Naive B cell (primary cell): Measurements from ENCODE around the gene PRPH. TPM values are rescaled to one million over a fixed set of nuclear protein-coding genes. Genes with fewer than 3 reads are reported as not detected.

Source experiments
- ATAC-seq, 2 donors: fragments of 150-1000 bp; cut with Tn5 transposase; 2 replicates each; pipeline ENCODE4 v1.10.0; 2021; ENCODE audit warnings: low read depth in 2 of 2, mild to moderate bottlenecking in 2 of 2, moderate library complexity in 2 of 2
- DNase-seq: peaks from one replicate; pipeline ENCODE4 v3.0.0; 2022
- H3K27ac Mint-ChIP-seq, 6 donors: one replicate each; pipeline ENCODE4 v1.8.0; 2020 to 2022; ENCODE audit warnings: mild to moderate bottlenecking in 6 of 6, mixed read lengths in 6 of 6, moderate library complexity in 5 of 6, inconsistent platforms in 2 of 6
- H3K27me3 Mint-ChIP-seq, 3 donors: one replicate each; pipeline ENCODE4 v1.8.0; 2021 to 2022; ENCODE audit warnings: mixed read lengths in 3 of 3, mild to moderate bottlenecking in 1 of 3
- H3K36me3 Mint-ChIP-seq, 2 donors: one replicate each; pipeline ENCODE4 v1.8.0; 2020 to 2022; ENCODE audit warnings: mixed read lengths in 2 of 2, inconsistent platforms in 1 of 2, mild to moderate bottlenecking in 1 of 2
- H3K4me1 Mint-ChIP-seq, 3 donors: one replicate each; pipeline ENCODE4 v1.8.0; 2020 to 2022; ENCODE audit warnings: mixed read lengths in 3 of 3, inconsistent platforms in 1 of 3, mild to moderate bottlenecking in 1 of 3, moderate library complexity in 1 of 3
- H3K4me3 Mint-ChIP-seq, 8 donors: one replicate each; pipeline ENCODE4 v1.8.0; 2020 to 2022; ENCODE audit warnings: mild to moderate bottlenecking in 8 of 8, mixed read lengths in 8 of 8, moderate library complexity in 8 of 8, inconsistent platforms in 2 of 8
- H3K9me3 Mint-ChIP-seq, 7 donors: one replicate each; pipeline ENCODE4 v1.8.0; 2020 to 2022; ENCODE audit warnings: mixed read lengths in 7 of 7, mild to moderate bottlenecking in 5 of 7, inconsistent platforms in 2 of 7, moderate library complexity in 1 of 7
- polyA plus RNA-seq, 6 donors: library from polyadenylated mRNA; unstranded; fragments of 300-500 nt; fragmentation: Illumina TruSeq; gene quantifications; one replicate each; pipeline ENCODE4 v1.2.3, GENCODE V29; 2021; ENCODE audit warnings: low read depth in 6 of 6

PRPH gene
- polyA plus RNA-seq, 6 donors from 2014 or later = not detected

DNA sequence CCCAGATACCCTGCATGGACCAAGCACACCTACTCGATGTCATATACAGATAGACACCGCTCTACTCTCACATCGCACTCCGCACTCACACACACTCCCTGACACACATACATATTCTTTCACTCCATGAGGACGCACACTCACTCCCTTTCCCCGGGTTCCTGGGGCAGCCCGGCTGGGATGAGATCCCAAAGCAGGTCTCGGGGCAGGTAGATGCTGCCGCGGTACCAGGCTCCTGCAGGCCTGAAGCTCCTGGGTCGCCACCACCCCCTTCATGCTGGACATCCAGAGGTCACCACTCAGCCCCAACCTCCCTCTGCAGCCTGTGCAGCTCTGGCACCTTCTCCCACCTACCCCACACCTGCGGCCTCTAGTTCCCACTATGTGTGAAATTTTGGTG, 39.7 kb downstream of the PRPH start:
- H3K27ac Mint-ChIP-seq = peak overlapping the region in 1 of 6 donors; percentile 19
- H3K4me1 Mint-ChIP-seq = peaks cover 27 to 34% (median 27%) of the 10 kb centered on the region in 3 donors
- peaks cover 0 to 3% (median 0%) of the 10 kb centered on the region in 7 donors for H3K9me3 Mint-ChIP-seq
- ATAC-seq (no peak), DNase-seq (no peak)
- H3K36me3 Mint-ChIP-seq = peaks cover 0 to 14% of the 10 kb centered on the region in 2 donors
- peaks cover 58 to 78% (median 75%) of the 10 kb centered on the region in 3 donors for H3K27me3 Mint-ChIP-seq
- H3K4me3 Mint-ChIP-seq = peak overlapping the region in 3 of 8 donors; percentile 52 to 74 (median 69)

GRCh38 chr12:49335118-49335954, 40.4 kb downstream of the PRPH start:
- Mint-ChIP-seq H3K27ac (peak overlapping the region in 2 of 6 donors; percentile 7 to 59), H3K9me3 (peaks cover 0 to 3% (median 0%) of the 10 kb centered on the region in 7 donors), H3K4me1 (peaks cover 27 to 34% (median 27%) of the 10 kb centered on the region in 3 donors), H3K27me3 (peaks cover 63 to 84% (median 75%) of the 10 kb centered on the region in 3 donors), H3K4me3 (peak overlapping the region in 6 of 8 donors; percentile 35 to 76 (median 48)), H3K36me3 (peaks cover 0 to 14% of the 10 kb centered on the region in 2 donors)
- DNase-seq = no peak
- ATAC-seq = no peak

DNA sequence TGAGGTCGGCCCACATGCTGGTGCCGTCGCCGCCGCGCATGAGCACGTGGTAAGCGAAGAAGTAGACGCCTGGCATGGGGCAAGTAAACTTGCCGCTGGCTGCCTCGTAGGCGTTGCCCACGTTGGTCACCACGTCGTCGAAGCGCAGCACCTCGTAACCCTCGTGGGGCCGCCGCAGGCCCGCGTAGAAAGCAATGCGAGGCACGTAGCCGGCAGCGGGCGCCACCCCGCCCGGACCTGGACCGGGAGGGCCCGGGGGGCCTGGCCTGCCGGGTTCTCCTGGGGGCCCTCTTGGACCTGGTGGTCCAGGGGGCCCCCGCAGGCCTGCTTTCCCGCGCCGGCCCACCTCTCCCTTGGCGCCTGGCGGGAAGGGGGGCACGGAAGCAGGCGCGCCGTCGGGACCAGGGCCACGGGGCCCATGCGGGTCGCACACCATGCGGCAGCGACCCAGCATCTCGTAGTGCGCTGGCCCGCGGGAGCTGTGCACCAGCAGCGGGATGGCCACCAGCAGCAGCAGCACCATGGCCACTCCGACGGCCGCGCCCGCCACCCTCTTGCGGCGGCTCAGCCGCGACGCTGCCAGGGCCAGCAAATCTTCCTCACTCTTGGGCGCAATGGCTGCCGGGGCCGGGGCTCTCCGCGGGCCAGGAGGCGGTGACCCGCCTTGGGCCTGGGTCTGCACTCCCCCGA, 41.2 kb downstream of the PRPH start:
- H3K36me3 Mint-ChIP-seq = peaks cover 0 to 14% of the 10 kb centered on the region in 2 donors
- peak overlapping the region in 2 of 8 donors; percentile 47 to 78 for H3K4me3 Mint-ChIP-seq
- peaks cover 27 to 34% (median 30%) of the 10 kb centered on the region in 3 donors for H3K4me1 Mint-ChIP-seq
- peak overlapping the region in 1 of 6 donors; percentile 60 for H3K27ac Mint-ChIP-seq
- H3K27me3 Mint-ChIP-seq = peaks cover 67 to 88% (median 71%) of the 10 kb centered on the region in 3 donors
- DNase-seq (no peak), ATAC-seq (no peak)
- H3K9me3 Mint-ChIP-seq = peaks cover 0 to 3% (median 0%) of the 10 kb centered on the region in 7 donors

- peaks cover 60 to 81% (median 63%) of the 10 kb centered on the region in 3 donors for H3K27me3 Mint-ChIP-seq
- peak; percentile 83 to 85 for ATAC-seq
- peaks cover 0 to 14% of the 10 kb centered on the region in 2 donors for H3K36me3 Mint-ChIP-seq
- peaks cover 0 to 3% (median 0%) of the 10 kb centered on the region in 7 donors for H3K9me3 Mint-ChIP-seq
- DNase-seq = peak; percentile 87
- H3K4me1 Mint-ChIP-seq = peaks cover 29 to 34% (median 30%) of the 10 kb centered on the region in 3 donors
- peak within 1 kb of the TSS in 3 of 6 donors; percentile 46 to 62 (median 60) for H3K27ac Mint-ChIP-seq
- H3K4me3 Mint-ChIP-seq = peak within 1 kb of the TSS; percentile 43 to 88 (median 78)
Observed at GRCh38 chr12:49336645-49337584, 42.0 kb downstream of the PRPH start, which contains the start of gene C1QL4. TSS of gene C1QL4 (minus strand) at chr12:49337188. CDS start at chr12:49336477, 711 bp downstream.

DNA sequence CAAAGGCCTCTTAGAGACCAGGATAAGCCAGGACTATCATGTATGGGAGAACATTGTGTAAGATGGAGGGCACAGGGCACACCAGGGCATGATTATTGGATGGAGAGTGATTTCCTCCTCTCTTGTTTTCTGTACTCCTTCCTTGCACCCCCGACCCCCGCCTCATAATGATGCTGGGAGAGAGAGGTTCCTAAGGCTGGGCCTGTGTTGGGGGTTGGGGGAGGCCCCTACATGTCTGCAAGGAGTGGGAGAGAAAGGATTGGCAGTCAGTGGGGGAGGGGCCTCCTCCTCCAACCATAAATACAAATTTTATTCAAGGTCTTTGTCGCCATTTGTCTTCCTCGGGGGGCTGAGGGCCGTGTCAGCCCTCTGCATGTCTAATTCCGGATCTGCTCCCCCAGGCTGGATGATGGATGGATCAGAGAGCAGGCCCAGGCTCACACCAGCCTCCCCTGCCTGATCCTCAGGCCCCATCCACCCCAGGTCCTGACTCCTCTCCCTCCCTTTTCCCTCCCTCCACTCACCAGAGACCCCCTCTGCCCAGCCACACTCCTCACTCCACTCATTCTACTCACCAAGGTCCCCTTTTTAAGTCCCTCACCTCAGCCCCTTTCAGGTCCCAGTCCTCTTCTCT, 44.0 kb downstream of the PRPH start:
- Mint-ChIP-seq H3K4me3 (peak overlapping the region in 1 of 8 donors; percentile 56), H3K27ac (no peak overlapping the region), H3K4me1 (peaks cover 33 to 41% (median 36%) of the 10 kb centered on the region in 3 donors), H3K9me3 (peaks cover 0 to 1% (median 0%) of the 10 kb centered on the region in 7 donors), H3K27me3 (peaks cover 52 to 81% (median 57%) of the 10 kb centered on the region in 3 donors), H3K36me3 (peaks cover 0 to 14% of the 10 kb centered on the region in 2 donors)
- DNase-seq = no peak
- no peak for ATAC-seq

- peaks cover 50 to 81% (median 54%) of the 10 kb centered on the region in 3 donors for H3K27me3 Mint-ChIP-seq
- H3K36me3 Mint-ChIP-seq = peaks cover 0 to 12% of the 10 kb centered on the region in 2 donors
- H3K9me3 Mint-ChIP-seq = peaks cover 0 to 1% (median 0%) of the 10 kb centered on the region in 7 donors
- no peak overlapping the region for H3K4me3 Mint-ChIP-seq
- H3K27ac Mint-ChIP-seq = no peak overlapping the region
- no peak for ATAC-seq
- no peak for DNase-seq
- H3K4me1 Mint-ChIP-seq = peaks cover 35 to 42% (median 37%) of the 10 kb centered on the region in 3 donors
Observed at GRCh38 chr12:49339464-49339861, 44.5 kb downstream of the PRPH start.

GRCh38 chr12:49340095-49340870, 45.3 kb downstream of the PRPH start:
- ATAC-seq = no peak
- Mint-ChIP-seq H3K9me3 (peaks cover 0 to 1% (median 0%) of the 10 kb centered on the region in 7 donors), H3K4me3 (peak overlapping the region in 5 of 8 donors; percentile 18 to 72 (median 43)), H3K36me3 (peaks cover 0 to 6% of the 10 kb centered on the region in 2 donors), H3K27me3 (peaks cover 42 to 72% (median 46%) of the 10 kb centered on the region in 3 donors), H3K27ac (peak overlapping the region in 2 of 6 donors; percentile 4 to 48), H3K4me1 (peaks cover 32 to 44% (median 37%) of the 10 kb centered on the region in 3 donors)
- DNase-seq = no peak

GRCh38 chr12:49340971-49341776, 46.2 kb downstream of the PRPH start:
- H3K27ac Mint-ChIP-seq = peak overlapping the region in 4 of 6 donors; percentile 21 to 65 (median 52)
- ATAC-seq (no peak), DNase-seq (no peak)
- peaks cover 36 to 47% (median 44%) of the 10 kb centered on the region in 3 donors for H3K4me1 Mint-ChIP-seq
- H3K27me3 Mint-ChIP-seq = peaks cover 42 to 74% (median 50%) of the 10 kb centered on the region in 3 donors
- peaks cover 0 to 6% of the 10 kb centered on the region in 2 donors for H3K36me3 Mint-ChIP-seq
- H3K9me3 Mint-ChIP-seq = peaks cover 0 to 1% (median 0%) of the 10 kb centered on the region in 7 donors
- peak overlapping the region in 7 of 8 donors; percentile 15 to 89 (median 58) for H3K4me3 Mint-ChIP-seq

DNA sequence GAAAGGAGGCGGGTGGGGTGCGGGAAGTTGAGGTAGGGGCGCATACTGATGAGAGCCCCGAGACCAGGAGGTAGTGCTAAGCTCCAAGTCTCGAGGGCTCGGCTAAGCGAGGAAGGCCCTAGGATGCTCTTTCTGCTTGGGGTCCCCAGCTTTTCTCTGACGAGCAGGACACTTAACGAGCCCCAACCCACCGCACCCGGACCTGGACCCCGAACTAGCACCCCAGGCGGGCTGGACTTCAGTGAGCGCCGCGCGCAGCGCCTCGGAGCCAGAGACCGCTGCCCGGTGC, 46.8 kb downstream of the PRPH start:
- Mint-ChIP-seq H3K36me3 (peaks cover 0 to 9% of the 10 kb centered on the region in 2 donors), H3K4me1 (peaks cover 41 to 51% (median 49%) of the 10 kb centered on the region in 3 donors), H3K27ac (no peak overlapping the region), H3K4me3 (peak overlapping the region in 7 of 8 donors; percentile 15 to 93 (median 58)), H3K27me3 (peaks cover 45 to 77% (median 53%) of the 10 kb centered on the region in 3 donors), H3K9me3 (no peaks in the 10 kb centered on the region)
- ATAC-seq = no peak
- DNase-seq = no peak

DNA sequence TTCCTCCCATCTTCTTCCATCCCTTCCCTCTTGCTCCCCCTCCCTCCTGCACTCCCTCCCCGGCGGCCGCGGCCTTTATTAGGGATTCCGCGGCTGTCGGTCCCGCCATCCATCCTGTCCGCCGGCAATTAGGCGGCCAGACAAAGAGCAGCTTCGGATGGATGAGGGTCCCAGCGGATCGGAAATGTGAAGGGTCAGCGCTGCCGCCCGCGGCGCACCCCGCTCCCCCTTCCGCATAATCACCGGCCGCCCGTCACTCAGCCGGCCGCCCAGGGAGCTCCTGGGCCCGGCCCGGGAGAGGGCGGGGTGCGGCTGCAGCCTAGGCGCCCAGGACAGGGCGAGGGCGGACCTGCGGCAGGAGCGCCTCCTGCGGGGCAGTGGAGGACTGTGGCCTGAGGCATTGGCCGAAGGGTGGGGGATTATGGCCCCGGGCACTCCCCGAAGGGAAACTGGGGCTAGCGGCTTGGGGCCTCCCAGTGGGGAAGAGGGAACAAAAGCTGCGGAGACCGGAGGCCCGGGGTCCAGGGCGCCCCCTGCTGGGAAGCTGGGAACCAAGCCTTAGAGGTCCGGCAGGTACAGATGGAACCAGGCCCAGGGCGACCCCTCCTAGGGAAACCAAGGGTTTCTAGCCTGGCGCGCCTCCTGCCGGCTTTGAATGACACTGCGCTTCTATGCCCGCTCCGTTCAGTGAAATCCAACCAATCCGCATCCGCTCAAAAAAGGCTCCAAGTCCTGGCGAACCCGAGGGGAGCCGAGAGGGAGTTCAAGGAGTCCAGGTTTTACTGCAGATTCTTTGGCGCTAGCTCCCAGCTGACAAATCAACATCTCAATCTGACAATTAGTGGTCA, 47.3 kb downstream of the PRPH start:
- H3K4me1 Mint-ChIP-seq = peaks cover 41 to 52% (median 49%) of the 10 kb centered on the region in 3 donors
- peaks cover 0 to 7% of the 10 kb centered on the region in 2 donors for H3K36me3 Mint-ChIP-seq
- H3K27ac Mint-ChIP-seq = peak overlapping the region in 2 of 6 donors; percentile 23 to 47
- no peaks in the 10 kb centered on the region for H3K9me3 Mint-ChIP-seq
- H3K27me3 Mint-ChIP-seq = peaks cover 44 to 77% (median 53%) of the 10 kb centered on the region in 3 donors
- ATAC-seq (peak; percentile 67 to 69), DNase-seq (peak; percentile 67)
- peak overlapping the region; percentile 74 to 93 (median 80) for H3K4me3 Mint-ChIP-seq
